Melanocyte of skin (primary cell): ENCODE measurements around the gene IL6. TPM values are rescaled to one million over a fixed set of nuclear protein-coding genes. Genes with fewer than 3 reads are reported as not detected.

Experiments used
- total RNA-seq, 2 donors: library from RNA; depleted of rRNA; stranded (reverse); fragments of >200 nt; gene quantifications; 2 replicates each; pipeline ENCODE4 v1.2.3, GENCODE V29; 2012

The IL6 gene
- total RNA-seq = 10 to 100 TPM; 17.0 to 45.1 TPM

DNA sequence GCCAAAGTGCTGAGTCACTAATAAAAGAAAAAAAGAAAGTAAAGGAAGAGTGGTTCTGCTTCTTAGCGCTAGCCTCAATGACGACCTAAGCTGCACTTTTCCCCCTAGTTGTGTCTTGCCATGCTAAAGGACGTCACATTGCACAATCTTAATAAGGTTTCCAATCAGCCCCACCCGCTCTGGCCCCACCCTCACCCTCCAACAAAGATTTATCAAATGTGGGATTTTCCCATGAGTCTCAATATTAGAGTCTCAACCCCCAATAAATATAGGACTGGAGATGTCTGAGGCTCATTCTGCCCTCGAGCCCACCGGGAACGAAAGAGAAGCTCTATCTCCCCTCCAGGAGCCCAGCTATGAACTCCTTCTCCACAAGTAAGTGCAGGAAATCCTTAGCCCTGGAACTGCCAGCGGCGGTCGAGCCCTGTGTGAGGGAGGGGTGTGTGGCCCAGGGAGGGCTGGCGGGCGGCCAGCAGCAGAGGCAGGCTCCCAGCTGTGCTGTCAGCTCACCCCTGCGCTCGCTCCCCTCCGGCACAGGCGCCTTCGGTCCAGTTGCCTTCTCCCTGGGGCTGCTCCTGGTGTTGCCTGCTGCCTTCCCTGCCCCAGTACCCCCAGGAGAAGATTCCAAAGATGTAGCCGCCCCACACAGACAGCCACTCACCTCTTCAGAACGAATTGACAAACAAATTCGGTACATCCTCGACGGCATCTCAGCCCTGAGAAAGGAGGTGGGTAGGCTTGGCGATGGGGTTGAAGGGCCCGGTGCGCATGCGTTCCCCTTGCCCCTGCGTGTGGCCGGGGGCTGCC, at the start of gene IL6:
TSS of gene IL6 (plus strand) at position 294 of the 807 bp plus-strand sequence. CDS start at position 357, 63 bp downstream.

Other genes with a start within 250 kb of the IL6 start
- 10 to 100 TPM; 24.0 to 37.9 TPM for gene STEAP1B, start 227.0 kb upstream of the IL6 start, total RNA-seq
- 100 to 1,000 TPM; 172 to 233 TPM for gene TOMM7, start 95.6 kb downstream of the IL6 start, total RNA-seq